NT2/D1 (cell line): Measurements from ENCODE around the gene ZNF580.

ENCODE experiments used
- SUZ12 ChIP-seq: IDR thresholded peaks from 2 replicates; pipeline ENCODE4 v1.6.1; 2011; ENCODE audit not compliant: insufficient read length, insufficient read depth; ENCODE audit errors: extremely low read depth
- YY1 ChIP-seq: IDR thresholded peaks from 2 replicates; pipeline ENCODE4 v1.6.1; 2011; ENCODE audit not compliant: insufficient read length, insufficient read depth
- ZNF274 ChIP-seq: IDR thresholded peaks from 2 replicates; pipeline ENCODE4 v1.6.1; 2011; ENCODE audit warnings: mild to moderate bottlenecking, low read depth, low read length

- TF ChIP-seq ZNF274 (no peak), SUZ12 (no peak), YY1 (no peak)
Observed at GRCh38 chr19:55597501-55597921, 43.3 kb upstream of the ZNF580 start.
